NCI-H1105 treated with DMSO at 0.1 percent for 48 hours (cell line): Measurements from ENCODE around the gene FBXO10.
"Not testable (repeated sequence)": the region's sequence is repeated elsewhere in the genome, so short reads cannot be mapped to it uniquely, and the experiment has no call there.

ENCODE experiments used
- DNase-seq: peaks from one replicate; lab custom pipeline; 2025; lab: John Stamatoyannopoulos, UW

Gene FBXO10

GRCh38 chr9:37512437-37512836 lies 63.7 kb downstream of the FBXO10 start:
- no peak for DNase-seq

GRCh38 chr9:37511016-37512010 lies 64.9 kb downstream of the FBXO10 start:
- no peak for DNase-seq

- not testable (repeated sequence) for DNase-seq
Observed at GRCh38 chr9:37510053-37510452, 66.1 kb downstream of the FBXO10 start.

GRCh38 chr9:37509536-37509935 lies 66.6 kb downstream of the FBXO10 start:
- no peak for DNase-seq

GRCh38 chr9:37508834-37509206 lies 67.4 kb downstream of the FBXO10 start:
- DNase-seq: no peak

GRCh38 chr9:37508135-37508833 lies 67.9 kb downstream of the FBXO10 start:
- no peak for DNase-seq

- DNase-seq: no peak
Observed at GRCh38 chr9:37507566-37508134, 68.5 kb downstream of the FBXO10 start.

- no peak for DNase-seq
Observed at GRCh38 chr9:37504605-37505004, 71.6 kb downstream of the FBXO10 start.

- no peak for DNase-seq
Observed at GRCh38 chr9:37503736-37504135, 72.4 kb downstream of the FBXO10 start.

GRCh38 chr9:37501957-37502596 lies 74.1 kb downstream of the FBXO10 start:
- DNase-seq: no peak

- DNase-seq: no peak
Observed at GRCh38 chr9:37499297-37499696, 76.9 kb downstream of the FBXO10 start.

- DNase-seq: no peak
Observed at GRCh38 chr9:37498457-37498856, 77.7 kb downstream of the FBXO10 start.

- no peak for DNase-seq
Observed at GRCh38 chr9:37497320-37497719, 78.9 kb downstream of the FBXO10 start.

- no peak for DNase-seq
Observed at GRCh38 chr9:37496020-37496419, 80.2 kb downstream of the FBXO10 start.

GRCh38 chr9:37495571-37495970 lies 80.6 kb downstream of the FBXO10 start:
- DNase-seq: no peak

GRCh38 chr9:37491939-37492338 lies 84.2 kb downstream of the FBXO10 start:
- no peak for DNase-seq

GRCh38 chr9:37486616-37487548 lies 89.3 kb downstream of the FBXO10 start:
- no peak for DNase-seq

GRCh38 chr9:37486256-37486615 lies 89.9 kb downstream of the FBXO10 start:
- no peak for DNase-seq

- peak; percentile 92 for DNase-seq
Observed at GRCh38 chr9:37485389-37486255, 90.6 kb downstream of the FBXO10 start, which contains the start of gene POLR1E. Gene POLR1E, plus strand, starts transcription at chr9:37485948. Its CDS starts 100 bp downstream, at chr9:37486048.

GRCh38 chr9:37480759-37481158 lies 95.4 kb downstream of the FBXO10 start:
- DNase-seq: no peak
